ENCODE measurements around the gene AFF3.
"Not testable (repeated sequence)": the region's sequence is repeated elsewhere in the genome, so short reads cannot be mapped to it uniquely, and the experiment has no call there.

GRCh38 chr2:99947366-99947765 is 195.0 kb downstream of the AFF3 start:
- TF ChIP-seq CTCF (conservative IDR thresholded peaks at IDR 0.05; ENCODE audit: low read depth, low read length); EZH2 (IDR thresholded peaks at IDR 0.05; ENCODE audit: borderline replicate concordance, low read depth, low read length, poor library complexity, severe bottlenecking): not testable (repeated sequence)

All from A673 (cell line).